ENCODE measurements around the gene ACADS.

DNA sequence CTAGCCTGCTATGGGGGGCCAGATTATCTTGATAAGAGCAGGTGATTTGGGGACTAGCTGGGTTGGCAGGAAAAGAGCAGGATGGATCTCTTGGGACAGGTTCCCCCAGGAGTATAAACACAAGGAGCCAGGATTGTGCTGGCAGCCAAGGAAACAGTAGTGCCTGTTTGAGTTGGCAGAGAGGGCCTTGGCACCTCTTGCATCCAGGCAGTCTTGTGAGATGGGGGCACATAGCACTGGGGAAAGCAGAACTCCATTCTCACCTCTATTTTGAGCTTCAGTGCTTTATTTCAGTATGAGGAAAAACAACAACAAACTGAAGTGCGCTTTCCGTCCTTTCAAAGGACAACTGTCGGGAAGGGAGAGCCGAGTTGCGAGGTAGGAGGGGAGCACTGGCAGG, 24.7 kb upstream of the ACADS start:
- TF ChIP-seq GATA3 (IDR thresholded peaks at IDR 0.05; ENCODE audit: low read depth, low read length) (no peak), GATA2 (IDR thresholded peaks at IDR 0.05; ENCODE audit: low read depth, low read length) (no peak)

All from SH-SY5Y (cell line).